ENCODE results near the gene ATP6V0A4. TPM values are rescaled to one million over a fixed set of nuclear protein-coding genes. Genes with fewer than 3 reads are reported as not detected.

The ATP6V0A4 gene
- total RNA-seq, 1 experiment from 2014 or later: not detected

DNA sequence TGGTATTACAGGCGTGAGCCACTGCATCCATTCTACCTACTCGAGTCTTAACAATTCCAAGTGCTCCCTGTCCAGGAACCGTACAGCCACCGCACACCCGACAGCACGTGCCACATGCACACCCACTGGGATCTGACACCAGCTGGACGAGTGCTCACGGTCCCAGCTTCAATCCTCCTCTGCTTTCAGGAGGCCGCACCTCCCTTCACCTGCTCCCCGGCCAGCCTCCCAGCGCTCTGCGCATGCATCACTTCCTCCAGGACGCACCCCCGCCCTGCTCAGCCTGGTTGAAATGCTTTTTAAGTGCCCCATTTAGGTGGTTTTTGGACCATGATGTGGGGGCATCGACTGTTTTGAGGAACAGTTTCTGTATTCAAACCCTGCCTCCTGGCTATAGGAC is 47.5 kb downstream of the ATP6V0A4 start:
- Histone ChIP-seq H3K9me3 (ENCODE audit: low read depth, low read length, poor library complexity, severe bottlenecking) (no peaks in the 10 kb centered on the region), H3K36me3 (ENCODE audit: insufficient read depth, low read length, poor library complexity, severe bottlenecking) (no peaks in the 10 kb centered on the region), H3K27ac (ENCODE audit: low read depth, low read length, poor library complexity, severe bottlenecking) (no peak overlapping the region), H3K4me3 (ENCODE audit: low read depth, low read length, poor library complexity, severe bottlenecking) (no peak overlapping the region), H3K4me1 (ENCODE audit: insufficient read depth, low read length, poor library complexity, severe bottlenecking) (no peaks in the 10 kb centered on the region), H3K27me3 (replicated peaks; ENCODE audit: insufficient read depth, low read depth, low read length, poor library complexity) (peaks cover 15% of the 10 kb centered on the region)
- ChIA-PET CTCF (no interaction called here), POLR2A (ENCODE audit: low non-redundant PET) (no interaction called here)
- no peak for DNase-seq (ENCODE audit: low spot score)
- intact Hi-C loops (cut with micrococcal nuclease; ENCODE audit: unreplicated experiment): no loop called here
- TF ChIP-seq, protein P1, sequence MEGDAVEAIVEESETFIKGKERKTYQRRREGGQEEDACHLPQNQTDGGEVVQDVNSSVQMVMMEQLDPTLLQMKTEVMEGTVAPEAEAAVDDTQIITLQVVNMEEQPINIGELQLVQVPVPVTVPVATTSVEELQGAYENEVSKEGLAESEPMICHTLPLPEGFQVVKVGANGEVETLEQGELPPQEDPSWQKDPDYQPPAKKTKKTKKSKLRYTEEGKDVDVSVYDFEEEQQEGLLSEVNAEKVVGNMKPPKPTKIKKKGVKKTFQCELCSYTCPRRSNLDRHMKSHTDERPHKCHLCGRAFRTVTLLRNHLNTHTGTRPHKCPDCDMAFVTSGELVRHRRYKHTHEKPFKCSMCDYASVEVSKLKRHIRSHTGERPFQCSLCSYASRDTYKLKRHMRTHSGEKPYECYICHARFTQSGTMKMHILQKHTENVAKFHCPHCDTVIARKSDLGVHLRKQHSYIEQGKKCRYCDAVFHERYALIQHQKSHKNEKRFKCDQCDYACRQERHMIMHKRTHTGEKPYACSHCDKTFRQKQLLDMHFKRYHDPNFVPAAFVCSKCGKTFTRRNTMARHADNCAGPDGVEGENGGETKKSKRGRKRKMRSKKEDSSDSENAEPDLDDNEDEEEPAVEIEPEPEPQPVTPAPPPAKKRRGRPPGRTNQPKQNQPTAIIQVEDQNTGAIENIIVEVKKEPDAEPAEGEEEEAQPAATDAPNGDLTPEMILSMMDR (conservative IDR thresholded peaks at IDR 0.05; ENCODE audit: low read depth, low read length): no peak
- no peak for TF ChIP-seq EZH2 (IDR thresholded peaks at IDR 0.05; ENCODE audit: borderline replicate concordance, low read depth, low read length, poor library complexity, severe bottlenecking)
- no TSS peak for BruUV-seq (replicated peaks)

DNA sequence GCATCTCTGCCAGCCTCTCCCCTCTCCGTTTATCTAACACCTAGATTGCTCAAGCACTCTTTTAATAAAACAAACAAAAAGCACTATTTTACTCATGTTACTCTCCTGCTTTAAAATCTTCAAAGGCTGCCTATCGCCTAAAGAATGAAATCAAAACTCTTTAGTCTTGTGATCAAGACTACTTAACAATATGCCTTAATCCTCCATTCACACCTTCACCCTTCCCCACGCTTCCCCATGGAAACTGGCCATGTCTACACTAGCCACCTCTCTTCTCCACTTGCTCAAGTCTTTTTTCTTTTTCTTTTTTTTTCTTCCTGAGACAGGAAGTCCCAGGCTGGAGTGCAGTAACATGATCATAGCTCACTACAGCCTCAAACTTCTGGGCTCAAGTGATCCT is 48.0 kb downstream of the ATP6V0A4 start:
- TF ChIP-seq, protein P1 (conservative IDR thresholded peaks at IDR 0.05; ENCODE audit: low read depth, low read length): no peak
- DNase-seq (ENCODE audit: low spot score): no peak
- intact Hi-C loops (cut with micrococcal nuclease; ENCODE audit: unreplicated experiment): no loop called here
- no TSS peak for BruUV-seq (replicated peaks)
- no peak overlapping the region for H3K4me3 ChIP-seq (ENCODE audit: low read depth, low read length, poor library complexity, severe bottlenecking)
- no peaks in the 10 kb centered on the region for H3K4me1 ChIP-seq (ENCODE audit: insufficient read depth, low read length, poor library complexity, severe bottlenecking)
- POLR2A ChIA-PET (ENCODE audit: low non-redundant PET): no interaction called here
- H3K36me3 ChIP-seq (ENCODE audit: insufficient read depth, low read length, poor library complexity, severe bottlenecking): no peaks in the 10 kb centered on the region
- H3K27me3 ChIP-seq (replicated peaks; ENCODE audit: insufficient read depth, low read depth, low read length, poor library complexity): peaks cover 10% of the 10 kb centered on the region
- H3K27ac ChIP-seq (ENCODE audit: low read depth, low read length, poor library complexity, severe bottlenecking): no peak overlapping the region
- no peaks in the 10 kb centered on the region for H3K9me3 ChIP-seq (ENCODE audit: low read depth, low read length, poor library complexity, severe bottlenecking)
- CTCF ChIA-PET: no interaction called here

DNA sequence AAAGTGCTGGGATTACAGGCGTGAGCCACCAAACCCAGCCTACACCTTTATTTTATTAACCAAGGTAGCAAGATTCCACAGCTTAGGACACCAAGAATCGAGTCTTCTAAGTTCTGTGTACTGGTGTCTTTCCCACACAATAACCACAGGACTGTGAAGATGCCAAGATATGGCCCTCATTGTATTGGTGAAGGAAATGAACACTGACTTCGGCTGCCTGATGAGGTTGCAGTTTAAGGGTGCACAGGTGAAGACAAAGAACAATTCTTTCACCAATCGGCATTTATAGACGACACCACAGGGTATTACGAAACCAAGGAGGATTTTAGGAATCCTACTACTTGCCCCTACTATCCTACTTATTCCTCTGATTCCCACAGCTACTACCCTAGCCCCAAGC is 49.3 kb downstream of the ATP6V0A4 start:
- POLR2A ChIA-PET (ENCODE audit: low non-redundant PET): no interaction called here

More for the DNA sequence above, 49.3 kb downstream of the ATP6V0A4 start:
- Histone ChIP-seq H3K9me3 (ENCODE audit: low read depth, low read length, poor library complexity, severe bottlenecking) (no peaks in the 10 kb centered on the region), H3K4me3 (ENCODE audit: low read depth, low read length, poor library complexity, severe bottlenecking) (no peak overlapping the region), H3K27ac (ENCODE audit: low read depth, low read length, poor library complexity, severe bottlenecking) (no peak overlapping the region), H3K36me3 (ENCODE audit: insufficient read depth, low read length, poor library complexity, severe bottlenecking) (no peaks in the 10 kb centered on the region), H3K4me1 (ENCODE audit: insufficient read depth, low read length, poor library complexity, severe bottlenecking) (no peaks in the 10 kb centered on the region), H3K27me3 (replicated peaks; ENCODE audit: insufficient read depth, low read depth, low read length, poor library complexity) (peaks cover 10% of the 10 kb centered on the region)
- intact Hi-C loops (cut with micrococcal nuclease; ENCODE audit: unreplicated experiment): no loop called here
- no peak for DNase-seq (ENCODE audit: low spot score)
- BruUV-seq (replicated peaks): no TSS peak
- TF ChIP-seq, protein P1 (conservative IDR thresholded peaks at IDR 0.05; ENCODE audit: low read depth, low read length): no peak
- TF ChIP-seq EZH2 (IDR thresholded peaks at IDR 0.05; ENCODE audit: borderline replicate concordance, low read depth, low read length, poor library complexity, severe bottlenecking): no peak
- CTCF ChIA-PET: no interaction called here

All from A673 (cell line).